ENCODE data around the gene TIAM2.
A peak's percentile ranks its signal among the peaks of the same experiment; 100 is the strongest.
"Not testable (repeated sequence)": the region's sequence is repeated elsewhere in the genome, so short reads cannot be mapped to it uniquely, and the experiment has no call there.

The TIAM2 gene

GRCh38 chr6:154995254-154996015 lies at the start of gene TIAM2:
Gene TIAM2, plus strand, starts transcription at chr6:154995315. Its CDS starts 133,909 bp downstream, at chr6:155129224.
- no peak for DNase-seq (ENCODE audit: low read depth)

GRCh38 chr6:154950979-154951344 lies 44.2 kb upstream of the TIAM2 start:
- DNase-seq (ENCODE audit: low read depth), result no peak

GRCh38 chr6:154951345-154952200 lies 43.5 kb upstream of the TIAM2 start:
- no peak for DNase-seq (ENCODE audit: low read depth)

GRCh38 chr6:154953644-154954043 lies 41.5 kb upstream of the TIAM2 start:
- no peak for DNase-seq (ENCODE audit: low read depth)

GRCh38 chr6:154954347-154954746 lies 40.8 kb upstream of the TIAM2 start:
- DNase-seq (ENCODE audit: low read depth), result no peak

- no peak for DNase-seq (ENCODE audit: low read depth)
Measured at GRCh38 chr6:154956771-154957522, 38.2 kb upstream of the TIAM2 start.

- no peak for DNase-seq (ENCODE audit: low read depth)
Measured at GRCh38 chr6:154958469-154958868, 36.6 kb upstream of the TIAM2 start.

- DNase-seq (ENCODE audit: low read depth), result no peak
Measured at GRCh38 chr6:154960299-154960843, 34.7 kb upstream of the TIAM2 start.

GRCh38 chr6:154960854-154961530 lies 34.1 kb upstream of the TIAM2 start:
- DNase-seq (ENCODE audit: low read depth), result no peak

GRCh38 chr6:154962753-154963152 lies 32.4 kb upstream of the TIAM2 start:
- peak; percentile 52 for DNase-seq (ENCODE audit: low read depth)

GRCh38 chr6:154966065-154966770 lies 28.9 kb upstream of the TIAM2 start:
- not testable (repeated sequence) for DNase-seq (ENCODE audit: low read depth)

GRCh38 chr6:154969796-154970195 lies 25.3 kb upstream of the TIAM2 start:
- DNase-seq (ENCODE audit: low read depth), result no peak

GRCh38 chr6:154974485-154975149 lies 20.5 kb upstream of the TIAM2 start:
- no peak for DNase-seq (ENCODE audit: low read depth)

GRCh38 chr6:154977588-154977987 lies 17.5 kb upstream of the TIAM2 start:
- DNase-seq (ENCODE audit: low read depth), result no peak

GRCh38 chr6:154980273-154981078 lies 14.6 kb upstream of the TIAM2 start:
- DNase-seq (ENCODE audit: low read depth), result no peak

- no peak for DNase-seq (ENCODE audit: low read depth)
Measured at GRCh38 chr6:154981079-154981870, 13.8 kb upstream of the TIAM2 start.

- no peak for DNase-seq (ENCODE audit: low read depth)
Measured at GRCh38 chr6:154984146-154984545, 11.0 kb upstream of the TIAM2 start.

- DNase-seq (ENCODE audit: low read depth), result no peak
Measured at GRCh38 chr6:154986787-154987235, 8.3 kb upstream of the TIAM2 start.

GRCh38 chr6:154989448-154989847 lies 5.7 kb upstream of the TIAM2 start:
- DNase-seq (ENCODE audit: low read depth), result no peak

All from non-pigmented ciliary epithelial cell (primary cell).